HepG2 (cell line): ENCODE results near the gene PSIP1. TPM values are rescaled to one million over a fixed set of nuclear protein-coding genes. Genes with fewer than 3 reads are reported as not detected.

ENCODE experiments used
- ATAC-seq: fragments of 200-7000 bp; cut with Tn5 transposase; 3 replicates; pipeline ENCODE4 v1.9.1; 2020; ENCODE audit warnings: mild to moderate bottlenecking, moderate library complexity
- BruUV-seq: library from RNA; stranded (reverse); fragments of 400-500 nt; replicated peaks from 2 replicates; lab custom pipeline; 2021; lab: Mats Ljungman, UMichigan
- CTCF ChIA-PET: fragments of 300-600 bp; formaldehyde crosslinking; extraction: SDS; loops from one replicate; lab custom pipeline; 2021; ENCODE audit warnings: low total read pairs, inconsistent platforms, low intra/inter-chr PET ratio; lab: Yijun Ruan, JAX
- POLR2A ChIA-PET: fragments of 350-600 bp; sonication (Branson Sonifier 250); formaldehyde crosslinking; loops from one replicate; lab custom pipeline; 2020; ENCODE audit warnings: antibody characterized with exemption, inconsistent platforms; lab: Yijun Ruan, JAX
- DNase-seq: peaks from one replicate; pipeline ENCODE4 v3.0.0-alpha.2; 2015; ENCODE audit warnings: low spot score
- FAIRE-seq: peaks from 3 replicates; lab custom pipeline; 2011; peaks lifted over from hg19 to GRCh38; lab: Jason Lieb, UNC
- H2AFZ ChIP-seq: one replicate; pipeline ENCODE4 v1.6.1; 2011; ENCODE audit warnings: low read length, inconsistent platforms
- H3K27ac ChIP-seq: fragments of 300-600 bp; 3 replicates; pipeline ENCODE4 v1.8.0; 2011; ENCODE audit warnings: mixed run types, mild to moderate bottlenecking, mixed read lengths, low read length, inconsistent platforms; ENCODE audit not compliant: insufficient read depth; ENCODE audit errors: extremely low read length
- H3K27me3 ChIP-seq, 2 experiments: fragments of 200-600 bp in 1 of 2; 2 replicates in 1 of 2; 3 replicates in 1 of 2; pipeline versions ENCODE4 v1.6.0 to v1.8.0; 2011; ENCODE audit warnings: low read length in 2 of 2, mild to moderate bottlenecking in 2 of 2, moderate library complexity in 2 of 2, inconsistent platforms in 1 of 2; ENCODE audit not compliant: insufficient read depth in 2 of 2, control insufficient read depth in 1 of 2
- H3K36me3 ChIP-seq, 2 experiments: fragments of 200-600 bp in 1 of 2; replicated peaks in 1 of 2; 2 replicates in 1 of 2; 3 replicates in 1 of 2; pipeline versions ENCODE4 v1.5.1 to v1.8.0; 2011; ENCODE audit warnings: low read length in 2 of 2, inconsistent platforms in 1 of 2; ENCODE audit not compliant: insufficient read depth in 2 of 2, control insufficient read depth in 1 of 2
- H3K4me1 ChIP-seq: 2 replicates; pipeline ENCODE4 v1.5.1; 2012; ENCODE audit warnings: low read length, inconsistent platforms; ENCODE audit not compliant: insufficient read depth
- H3K4me2 ChIP-seq: 2 replicates; pipeline ENCODE4 v1.6.0; 2011; ENCODE audit warnings: low read depth, low read length, inconsistent platforms
- H3K4me3 ChIP-seq, 3 experiments: fragments of 200-600 bp in 1 of 3; sonication (generic), shearing (Covaris generic) in 1 of 3; replicated peaks in 1 of 3; 2 replicates each; pipeline ENCODE4 v1.5.1; 2011 to 2016; ENCODE audit warnings: low read length in 3 of 3, inconsistent platforms in 2 of 3, low read depth in 2 of 3, mild to moderate bottlenecking in 2 of 3, control low read depth in 1 of 3, mixed read lengths in 1 of 3; ENCODE audit not compliant: insufficient read depth in 1 of 3
- H3K79me2 ChIP-seq: one replicate; pipeline ENCODE4 v1.6.1; 2011; ENCODE audit warnings: low read length, inconsistent platforms; ENCODE audit not compliant: insufficient read depth
- H3K9ac ChIP-seq: 2 replicates; pipeline ENCODE4 v1.6.0; 2011; ENCODE audit warnings: mild to moderate bottlenecking, low read depth, low read length, inconsistent platforms; ENCODE audit not compliant: insufficient read depth
- H3K9me3 ChIP-seq: 2 replicates; pipeline ENCODE4 v1.5.1; 2012; ENCODE audit warnings: mild to moderate bottlenecking, low read length
- H4K20me1 ChIP-seq: 2 replicates; pipeline ENCODE4 v1.6.0; 2011; ENCODE audit warnings: inconsistent platforms, mild to moderate bottlenecking, low read length, moderate library complexity; ENCODE audit not compliant: insufficient read depth
- BHLHE40 ChIP-seq: IDR thresholded peaks from 2 replicates; pipeline ENCODE4 v1.6.1; 2011; ENCODE audit warnings: low read length, improper control_type of control experiment
- DDIT3 ChIP-seq: sonication (generic); formaldehyde crosslinking; IDR thresholded peaks from 2 replicates; pipeline ENCODE4 v1.4.0; 2020; ENCODE audit warnings: mild to moderate bottlenecking, missing genetic modification reagents
- JUN ChIP-seq: sonication (generic); formaldehyde crosslinking; IDR thresholded peaks from 2 replicates; pipeline ENCODE4 v1.4.0; 2020; ENCODE audit warnings: mild to moderate bottlenecking, missing genetic modification reagents
- KMT2B ChIP-seq: IDR thresholded peaks from 2 replicates; pipeline ENCODE4 v1.6.1; 2016; ENCODE audit warnings: missing genetic modification reagents, missing compliant biosample characterization
- PCBP1 ChIP-seq: fragments of 200-400 bp; formaldehyde crosslinking; IDR thresholded peaks from 2 replicates; pipeline ENCODE4 v1.6.1; 2017; ENCODE audit warnings: mild to moderate bottlenecking, low read depth, low read length, borderline replicate concordance
- SP4 ChIP-seq: sonication (generic); formaldehyde crosslinking; IDR thresholded peaks from 2 replicates; pipeline ENCODE4 v1.8.1; 2023; ENCODE audit warnings: mild to moderate bottlenecking, missing genetic modification reagents
- TAF15 ChIP-seq: fragments of 200-400 bp; formaldehyde crosslinking; IDR thresholded peaks from one replicate; pipeline ENCODE4 v1.6.1; 2018; ENCODE audit warnings: mild to moderate bottlenecking, low read depth, low read length; ENCODE audit not compliant: poor library complexity, severe bottlenecking
- ZKSCAN8 ChIP-seq: IDR thresholded peaks from 2 replicates; pipeline ENCODE4 v1.6.1; 2016; ENCODE audit warnings: borderline replicate concordance, missing genetic modification reagents, missing compliant biosample characterization
- ZNF232 ChIP-seq: sonication (generic); formaldehyde crosslinking; IDR thresholded peaks from 2 replicates; pipeline ENCODE4 v1.4.0; 2020; ENCODE audit warnings: missing genetic modification reagents, borderline replicate concordance
- ZNF577 ChIP-seq: sonication (generic); formaldehyde crosslinking; IDR thresholded peaks from 2 replicates; pipeline ENCODE4 v1.4.0; 2020; ENCODE audit warnings: mild to moderate bottlenecking, low read depth, missing genetic modification reagents, borderline replicate concordance
- ZNF687 ChIP-seq: sonication (generic); formaldehyde crosslinking; IDR thresholded peaks from 2 replicates; pipeline ENCODE4 v1.5.1; 2020; ENCODE audit warnings: mild to moderate bottlenecking, missing genetic modification reagents, moderate library complexity
- ZNF749 ChIP-seq: sonication (generic); formaldehyde crosslinking; IDR thresholded peaks from 2 replicates; pipeline ENCODE4 v1.8.0; 2022; ENCODE audit warnings: mild to moderate bottlenecking, missing genetic modification reagents, moderate library complexity, borderline replicate concordance
- WGBS: methylation state at CpG from one replicate; pipeline ENCODE4 v1.1.6; 2017; ENCODE audit warnings: low lambda C conversion rate; 5-methylcytosine and 5-hydroxymethylcytosine counted together
- in situ Hi-C: cut with HindIII; loops from 2 replicates; pipeline ENCODE4 v1.10.0; 2017; ENCODE audit warnings: low pct_unique_long_range_greater_than_20kb; ENCODE audit not compliant: extremely low pct_ligation_motif_present
- intact Hi-C: fragments of 100-400 bp; cut with micrococcal nuclease; formaldehyde crosslinking; loops from one replicate; pipeline ENCODE4 v1.10.0; 2022; ENCODE audit not compliant: unreplicated experiment
- polyA plus RNA-seq, 8 experiments: library from polyadenylated mRNA; depleted of rRNA in 3 of 8; stranded (reverse) in 7 of 8; unstranded in 1 of 8; fragments of >200 nt; fragmentation: Illumina TruSeq in 4 of 8; extraction: Trizol in 4 of 8; gene quantifications; 2 replicates each; pipeline versions ENCODE4 v1.2.1 to v1.2.3, GENCODE V29; 2011 to 2016; ENCODE audit warnings: low read depth in 4 of 8, missing spikeins in 1 of 8, mixed read lengths in 1 of 8; ENCODE audit not compliant: insufficient read depth in 1 of 8
- total RNA-seq, 5 experiments: library from RNA; depleted of rRNA; stranded (reverse); fragments of >200 nt; fragmentation: Illumina TruSeq; extraction: Trizol; gene quantifications; 2 replicates each; pipeline ENCODE4 v1.2.3, GENCODE V29; 2016; ENCODE audit warnings: low read depth in 1 of 5

The PSIP1 gene
- total and polyA plus RNA-seq, 2 of the 13 experiments (the other 11 are each of a cell fraction or from before 2014, with no cell fraction given): 12.6 to 46.4 TPM

- FAIRE-seq (no peak), DNase-seq (no peak), ATAC-seq (no peak)
- H4K20me1 ChIP-seq: no peaks in the 10 kb centered on the region
- ChIA-PET CTCF (no interaction called here), POLR2A (no interaction called here)
- H3K4me2 ChIP-seq: no peak overlapping the region
- in situ Hi-C loops: no loop called here
- no peaks in the 10 kb centered on the region for H3K4me1 ChIP-seq
- WGBS: 97% methylated on average over 13 of the region's 13 CpGs
- no peak for TF ChIP-seq ZNF577
- TF ChIP-seq ZNF749: no peak
- TF ChIP-seq PCBP1: no peak
- no peak for TF ChIP-seq BHLHE40
- no peak for TF ChIP-seq KMT2B (CRISPR knock-in tag)
- TF ChIP-seq ZNF687 (CRISPR knock-in tag): no peak
- no peak for TF ChIP-seq JUN
- TF ChIP-seq TAF15: no peak
- TF ChIP-seq ZKSCAN8 (CRISPR knock-in tag): no peak
- no peak for TF ChIP-seq DDIT3
- no peak for TF ChIP-seq ZNF232
- no peak for TF ChIP-seq SP4 (CRISPR knock-in tag)
- H3K27me3 ChIP-seq: no peaks in the 10 kb centered on the region
- BruUV-seq: no TSS peak
- intact Hi-C loops: no loop called here
- H3K27ac ChIP-seq: no peak overlapping the region
- H3K9ac ChIP-seq: no peak overlapping the region
- peaks cover 8% of the 10 kb centered on the region for H3K79me2 ChIP-seq
- no peak overlapping the region for H3K4me3 ChIP-seq
- no peak overlapping the region for H2AFZ ChIP-seq
- H3K9me3 ChIP-seq: no peaks in the 10 kb centered on the region
- H3K36me3 ChIP-seq: peaks cover 1 to 20% of the 10 kb centered on the region in 2 experiments
These were observed 12.3 kb downstream of the PSIP1 start for GRCh38 chr9:15498246-15498995.
